ENCODE measurements around the gene DENND1A. TPM values are rescaled to one million over a fixed set of nuclear protein-coding genes. Genes with fewer than 3 reads are reported as not detected.

Gene DENND1A
- total RNA-seq, 1 donor: 35.6 TPM

DNA sequence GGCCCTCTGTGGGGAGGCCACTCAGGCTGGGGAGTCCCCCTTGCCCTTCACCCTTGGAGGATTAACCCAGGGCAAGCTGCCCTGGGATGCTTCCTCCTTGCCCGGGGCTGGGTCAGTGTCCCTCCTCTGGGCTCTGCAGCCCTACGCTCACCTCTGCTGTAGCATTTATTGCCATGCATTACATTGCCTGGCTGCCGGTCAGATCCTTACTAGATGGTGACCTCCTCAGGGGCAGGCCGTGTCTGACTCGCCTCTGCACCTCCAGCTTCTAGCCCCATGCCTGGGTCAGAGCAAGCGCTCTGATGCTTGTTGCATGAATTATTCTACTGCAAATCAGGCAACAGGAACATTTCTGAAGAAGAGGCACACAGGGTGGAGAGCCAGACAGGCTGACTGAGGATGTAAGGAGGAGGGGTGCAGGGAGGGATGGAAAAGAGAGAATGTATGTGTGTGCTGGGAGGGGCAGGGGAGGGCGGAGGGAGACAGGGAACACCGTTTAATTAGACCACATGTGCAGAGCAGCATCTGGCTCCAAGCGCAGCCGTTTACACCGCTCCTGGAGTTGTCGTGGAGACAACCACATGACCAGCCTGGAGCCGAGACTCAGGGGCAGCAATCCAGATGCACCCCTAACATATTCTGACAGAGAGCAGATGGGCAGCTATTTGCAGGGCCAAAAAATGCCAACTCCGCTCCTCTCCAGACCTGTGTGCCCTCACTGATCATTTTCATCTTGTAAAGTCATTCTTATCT lies 456.9 kb downstream of the DENND1A start:
- Histone ChIP-seq H3K9me3 (ENCODE audit: low read depth, low read length) (no peaks in the 10 kb centered on the region), H3K4me1 (ENCODE audit: insufficient read depth, low read length) (peaks cover 7% of the 10 kb centered on the region), H3K4me3 (ENCODE audit: low read length) (no peak overlapping the region), H3K27me3 (ENCODE audit: insufficient read depth, low read length) (no peaks in the 10 kb centered on the region)

- no peak overlapping the region for H3K4me3 ChIP-seq (ENCODE audit: low read length)
- no peaks in the 10 kb centered on the region for H3K9me3 ChIP-seq (ENCODE audit: low read depth, low read length)
- H3K27me3 ChIP-seq (ENCODE audit: insufficient read depth, low read length): no peaks in the 10 kb centered on the region
- H3K4me1 ChIP-seq (ENCODE audit: insufficient read depth, low read length): peaks cover 7% of the 10 kb centered on the region
Observed at GRCh38 chr9:123471843-123472570, 457.9 kb downstream of the DENND1A start.

GRCh38 chr9:123470991-123471770 lies 458.7 kb downstream of the DENND1A start:
- peaks cover 7% of the 10 kb centered on the region for H3K4me1 ChIP-seq (ENCODE audit: insufficient read depth, low read length)
- no peaks in the 10 kb centered on the region for H3K27me3 ChIP-seq (ENCODE audit: insufficient read depth, low read length)

DNA sequence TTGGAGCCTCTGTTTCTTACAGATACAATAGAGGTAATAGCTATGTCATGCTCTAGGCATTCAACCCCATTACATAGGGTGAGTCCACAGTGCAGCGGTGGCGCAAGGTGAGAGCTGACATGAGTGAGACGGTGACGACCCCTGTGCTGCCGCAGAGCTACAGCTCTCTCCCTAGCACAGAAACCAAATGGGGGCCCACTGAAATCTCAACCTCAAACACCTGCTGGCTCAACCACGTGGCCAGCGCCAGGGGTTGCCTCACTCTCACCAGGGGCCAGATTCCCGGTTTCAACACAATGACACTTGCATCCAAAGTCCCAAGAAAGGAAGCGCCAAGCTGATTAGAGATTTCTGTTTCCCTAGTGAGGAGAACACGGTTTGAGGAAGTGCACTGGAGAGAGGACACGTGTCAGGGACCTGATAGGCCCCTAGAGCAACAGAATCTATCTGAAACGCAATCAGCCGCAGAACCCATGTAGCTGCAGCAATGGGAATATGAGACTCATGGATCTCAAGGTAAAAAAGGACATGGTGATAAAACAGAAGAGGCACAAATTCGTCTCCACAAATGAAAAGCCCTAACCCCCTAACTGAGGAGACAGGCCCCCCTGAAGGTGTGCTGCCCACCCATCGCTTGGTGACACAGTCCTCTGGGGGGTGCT lies 459.7 kb downstream of the DENND1A start:
- Histone ChIP-seq H3K4me3 (ENCODE audit: low read length) (no peak overlapping the region), H3K4me1 (ENCODE audit: insufficient read depth, low read length) (peaks cover 7% of the 10 kb centered on the region), H3K9me3 (ENCODE audit: low read depth, low read length) (no peaks in the 10 kb centered on the region), H3K27me3 (ENCODE audit: insufficient read depth, low read length) (no peaks in the 10 kb centered on the region)

More at GRCh38 chr9:123470991-123471770, 458.7 kb downstream of the DENND1A start:
- Histone ChIP-seq H3K4me3 (ENCODE audit: low read length) (no peak overlapping the region), H3K9me3 (ENCODE audit: low read depth, low read length) (no peaks in the 10 kb centered on the region)

GRCh38 chr9:123469282-123469681 lies 460.6 kb downstream of the DENND1A start:
- H3K9me3 ChIP-seq (ENCODE audit: low read depth, low read length): no peaks in the 10 kb centered on the region
- no peaks in the 10 kb centered on the region for H3K27me3 ChIP-seq (ENCODE audit: insufficient read depth, low read length)
- peaks cover 7% of the 10 kb centered on the region for H3K4me1 ChIP-seq (ENCODE audit: insufficient read depth, low read length)
- no peak overlapping the region for H3K4me3 ChIP-seq (ENCODE audit: low read length)

- no peak overlapping the region for H3K4me3 ChIP-seq (ENCODE audit: low read length)
- peaks cover 7% of the 10 kb centered on the region for H3K4me1 ChIP-seq (ENCODE audit: insufficient read depth, low read length)
- H3K27me3 ChIP-seq (ENCODE audit: insufficient read depth, low read length): no peaks in the 10 kb centered on the region
- no peaks in the 10 kb centered on the region for H3K9me3 ChIP-seq (ENCODE audit: low read depth, low read length)
Observed at GRCh38 chr9:123468541-123468940, 461.4 kb downstream of the DENND1A start.

GRCh38 chr9:123465304-123465703 lies 464.6 kb downstream of the DENND1A start:
- Histone ChIP-seq H3K27me3 (ENCODE audit: insufficient read depth, low read length) (no peaks in the 10 kb centered on the region), H3K4me3 (ENCODE audit: low read length) (no peak overlapping the region), H3K4me1 (ENCODE audit: insufficient read depth, low read length) (peaks cover under 1% of the 10 kb centered on the region), H3K9me3 (ENCODE audit: low read depth, low read length) (no peaks in the 10 kb centered on the region)

DNA sequence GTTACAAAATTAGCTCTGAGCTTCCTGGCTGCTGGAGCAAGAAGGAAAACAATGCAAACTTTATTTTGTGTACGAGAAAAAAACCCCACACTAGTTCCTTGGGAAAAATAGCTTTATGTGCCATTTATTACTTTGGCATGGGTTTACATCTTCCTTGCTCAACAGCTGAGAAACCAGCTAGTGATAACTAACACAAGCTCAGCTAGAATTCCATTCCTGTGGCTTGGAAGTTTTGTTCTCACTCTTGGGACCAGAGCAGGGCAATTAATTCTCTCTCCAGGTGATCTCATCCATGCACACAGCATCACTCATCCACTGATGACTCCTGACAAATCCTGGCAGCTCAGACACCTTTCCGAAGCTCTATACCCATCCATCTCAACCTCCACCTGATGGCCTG lies 469.8 kb downstream of the DENND1A start:
- H3K27me3 ChIP-seq (ENCODE audit: insufficient read depth, low read length): no peaks in the 10 kb centered on the region
- no peaks in the 10 kb centered on the region for H3K9me3 ChIP-seq (ENCODE audit: low read depth, low read length)
- no peak overlapping the region for H3K4me3 ChIP-seq (ENCODE audit: low read length)
- H3K4me1 ChIP-seq (ENCODE audit: insufficient read depth, low read length): no peaks in the 10 kb centered on the region

GRCh38 chr9:123457583-123457982 lies 472.3 kb downstream of the DENND1A start:
- H3K9me3 ChIP-seq (ENCODE audit: low read depth, low read length): no peaks in the 10 kb centered on the region
- H3K4me3 ChIP-seq (ENCODE audit: low read length): no peak overlapping the region
- no peaks in the 10 kb centered on the region for H3K27me3 ChIP-seq (ENCODE audit: insufficient read depth, low read length)
- no peaks in the 10 kb centered on the region for H3K4me1 ChIP-seq (ENCODE audit: insufficient read depth, low read length)

GRCh38 chr9:123456011-123456410 lies 473.9 kb downstream of the DENND1A start:
- no peaks in the 10 kb centered on the region for H3K4me1 ChIP-seq (ENCODE audit: insufficient read depth, low read length)
- H3K27me3 ChIP-seq (ENCODE audit: insufficient read depth, low read length): no peaks in the 10 kb centered on the region
- no peak overlapping the region for H3K4me3 ChIP-seq (ENCODE audit: low read length)
- H3K9me3 ChIP-seq (ENCODE audit: low read depth, low read length): no peaks in the 10 kb centered on the region

GRCh38 chr9:123455187-123455586 lies 474.7 kb downstream of the DENND1A start:
- Histone ChIP-seq H3K4me3 (ENCODE audit: low read length) (no peak overlapping the region), H3K27me3 (ENCODE audit: insufficient read depth, low read length) (no peaks in the 10 kb centered on the region), H3K4me1 (ENCODE audit: insufficient read depth, low read length) (no peaks in the 10 kb centered on the region), H3K9me3 (ENCODE audit: low read depth, low read length) (no peaks in the 10 kb centered on the region)

DNA sequence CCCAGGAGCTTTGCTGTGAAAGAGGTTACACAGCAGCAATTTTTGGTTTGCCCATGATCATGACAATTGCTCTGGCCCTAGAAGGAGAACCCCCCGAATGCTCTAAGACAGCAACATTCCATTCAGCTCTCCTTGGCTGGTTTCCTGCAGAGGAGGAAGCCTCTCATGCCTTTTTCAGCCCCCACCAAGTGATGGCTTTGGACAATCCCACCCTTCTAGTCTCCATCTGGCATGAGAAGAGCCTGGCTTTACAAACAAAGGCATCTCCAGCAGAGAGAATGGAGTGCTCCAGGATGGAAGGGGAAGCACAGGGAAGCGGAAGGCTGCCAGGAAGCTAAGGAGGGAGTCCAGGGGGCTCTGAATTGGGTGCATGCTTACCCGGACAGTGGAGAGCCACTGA lies 475.6 kb downstream of the DENND1A start:
- no peaks in the 10 kb centered on the region for H3K4me1 ChIP-seq (ENCODE audit: insufficient read depth, low read length)
- H3K9me3 ChIP-seq (ENCODE audit: low read depth, low read length): no peaks in the 10 kb centered on the region
- no peaks in the 10 kb centered on the region for H3K27me3 ChIP-seq (ENCODE audit: insufficient read depth, low read length)
- no peak overlapping the region for H3K4me3 ChIP-seq (ENCODE audit: low read length)

DNA sequence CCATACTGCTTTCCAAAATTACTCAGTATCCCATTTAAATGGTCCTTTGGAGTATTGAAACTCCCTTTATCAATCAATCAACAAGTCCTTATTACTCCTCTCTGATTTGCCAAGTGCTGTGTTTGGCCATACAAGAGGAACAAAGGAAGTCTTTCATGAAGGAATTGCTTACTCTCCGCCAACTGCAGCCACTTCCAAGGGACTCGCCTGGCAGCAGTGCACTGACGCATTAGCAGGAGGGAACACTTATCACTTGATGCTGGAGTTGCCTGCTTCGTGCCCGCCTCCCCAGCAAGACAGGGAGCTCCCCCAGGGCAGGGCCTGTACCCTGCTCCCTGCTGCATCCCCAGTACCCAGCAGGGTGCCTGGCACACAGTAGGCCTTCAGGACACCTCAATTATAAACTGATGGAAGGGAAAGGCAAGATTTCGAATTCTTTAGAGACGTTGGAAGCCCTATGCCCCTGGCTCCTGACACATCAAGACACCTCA lies 476.1 kb downstream of the DENND1A start:
- Histone ChIP-seq H3K27me3 (ENCODE audit: insufficient read depth, low read length) (no peaks in the 10 kb centered on the region), H3K4me3 (ENCODE audit: low read length) (no peak overlapping the region), H3K4me1 (ENCODE audit: insufficient read depth, low read length) (no peaks in the 10 kb centered on the region), H3K9me3 (ENCODE audit: low read depth, low read length) (no peaks in the 10 kb centered on the region)

DNA sequence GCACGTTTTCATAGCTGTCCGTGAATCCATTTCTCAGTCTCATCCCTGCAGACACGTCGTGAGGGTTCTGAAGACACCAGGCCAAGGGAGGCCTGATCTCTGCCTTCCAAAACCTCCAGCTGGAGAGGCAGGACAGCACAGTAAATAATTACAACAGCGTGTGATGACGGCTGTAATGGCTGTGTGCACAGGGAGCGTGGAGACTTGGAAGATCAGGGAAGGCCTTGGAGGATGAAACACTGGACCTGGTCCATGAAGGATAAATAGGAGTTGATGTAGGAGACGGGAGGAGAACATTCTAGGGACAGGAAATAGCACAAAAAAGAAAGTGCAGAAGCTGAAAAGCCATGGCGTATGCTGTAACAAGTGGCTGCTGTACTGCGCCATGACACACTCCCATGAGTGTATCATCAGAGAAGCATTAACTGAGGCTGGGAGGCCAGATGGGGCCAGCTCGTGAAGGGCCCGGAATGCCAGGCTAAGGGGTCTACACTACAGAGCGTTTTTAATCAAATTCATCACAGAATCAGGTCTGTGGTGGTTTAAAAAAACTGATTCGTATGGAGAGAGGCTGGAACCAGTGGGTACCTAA lies 476.8 kb downstream of the DENND1A start:
- H3K4me3 ChIP-seq (ENCODE audit: low read length): no peak overlapping the region
- no peaks in the 10 kb centered on the region for H3K4me1 ChIP-seq (ENCODE audit: insufficient read depth, low read length)
- no peaks in the 10 kb centered on the region for H3K27me3 ChIP-seq (ENCODE audit: insufficient read depth, low read length)
- H3K9me3 ChIP-seq (ENCODE audit: low read depth, low read length): no peaks in the 10 kb centered on the region
